Inflammatory macrophage treated with lipopolysaccharide for 1 hour (primary cell): ENCODE data around the gene STYX.

Experiments
- DNase-seq, 2 donors: peaks; one replicate each; pipeline ENCODE4 v3.0.0-alpha.2; 2020 to 2022

STYX gene

DNA sequence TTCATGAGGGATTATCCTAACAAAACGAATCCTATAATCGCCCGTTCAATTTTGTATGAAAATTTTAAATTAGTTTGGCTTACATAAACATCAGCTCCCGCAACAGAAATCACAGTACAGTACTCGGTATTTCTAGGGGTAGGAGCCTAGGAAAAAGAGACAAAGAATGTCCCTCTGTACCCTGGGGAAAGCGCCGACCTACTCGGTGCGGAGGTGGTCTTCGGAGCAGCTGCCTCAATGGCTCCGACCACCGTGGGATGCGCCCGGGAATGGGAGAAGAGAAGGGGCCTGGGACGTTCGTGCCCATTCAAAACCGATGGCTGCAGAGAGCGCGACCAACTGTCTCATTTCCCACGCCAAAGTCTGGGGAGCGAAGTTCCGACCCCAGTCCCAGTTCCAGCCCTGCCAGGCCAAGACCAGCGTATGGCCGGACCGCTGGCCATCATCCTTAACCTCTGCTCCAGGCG is 60.8 kb downstream of the STYX start:
- no peak for DNase-seq

DNA sequence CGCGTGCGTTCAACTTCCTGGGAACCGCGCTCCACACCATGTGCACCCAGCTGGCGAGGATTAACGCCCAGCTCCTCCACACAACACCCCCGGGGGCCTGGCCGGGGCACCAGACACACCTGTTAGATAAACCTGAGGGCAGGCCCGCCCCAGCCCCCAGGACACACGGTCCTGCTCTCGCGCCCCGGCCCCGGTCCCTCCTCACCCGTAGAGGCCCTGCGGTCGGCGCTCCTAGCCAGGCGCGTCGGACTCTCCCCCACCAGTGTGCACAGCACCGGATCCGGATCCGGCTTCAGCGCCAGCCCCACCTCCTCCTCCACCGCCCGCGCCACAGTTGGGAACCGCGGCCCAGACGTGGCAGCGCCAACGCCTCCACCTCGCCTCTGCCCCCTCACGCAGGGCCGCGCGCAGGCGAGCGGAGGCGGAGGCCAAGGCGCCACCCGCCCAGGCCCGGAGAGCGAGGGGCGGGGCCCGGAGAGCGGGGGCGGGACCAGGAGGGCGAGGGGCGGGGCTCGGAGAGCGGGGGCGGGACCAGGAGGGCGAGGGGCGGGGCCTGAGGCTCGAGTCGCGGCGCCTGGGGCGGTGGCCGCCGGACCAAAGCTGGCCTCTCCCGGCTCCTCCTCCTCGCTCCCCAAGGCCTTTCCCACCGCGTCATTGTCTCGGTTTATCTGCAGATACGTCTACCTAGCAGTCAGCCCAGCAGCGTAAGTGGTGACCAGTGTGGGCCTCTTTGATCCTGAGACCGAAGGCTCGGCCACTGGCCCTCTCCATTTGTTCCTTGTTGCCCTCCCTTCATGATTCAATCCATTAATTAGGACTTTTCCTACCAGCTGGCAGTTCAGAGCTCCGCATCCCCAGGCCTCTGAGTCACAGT is 61.5 kb downstream of the STYX start, which contains the start of gene GNPNAT1:
GNPNAT1 (minus strand) TSS at position 385 of the 874 bp plus-strand sequence. CDS start 6,957 bp downstream, outside the sequence.
- DNase-seq = peak; percentile 72 to 83

DNA sequence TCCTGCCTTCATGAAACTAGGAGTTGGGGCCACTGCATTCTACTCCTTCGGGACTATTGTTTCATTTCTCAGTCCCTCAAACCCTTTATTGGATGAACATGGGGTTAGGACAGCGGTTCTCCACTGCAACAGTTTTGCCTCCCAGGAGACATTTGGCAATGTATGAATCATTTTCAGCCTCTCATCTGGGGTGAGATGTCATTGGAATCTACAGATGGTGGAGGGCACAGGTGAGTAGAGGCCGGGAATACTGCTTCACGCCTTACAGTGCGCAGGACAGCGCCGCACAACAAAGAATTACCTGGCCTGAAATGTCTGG is 62.1 kb downstream of the STYX start:
- DNase-seq = no peak

DNA sequence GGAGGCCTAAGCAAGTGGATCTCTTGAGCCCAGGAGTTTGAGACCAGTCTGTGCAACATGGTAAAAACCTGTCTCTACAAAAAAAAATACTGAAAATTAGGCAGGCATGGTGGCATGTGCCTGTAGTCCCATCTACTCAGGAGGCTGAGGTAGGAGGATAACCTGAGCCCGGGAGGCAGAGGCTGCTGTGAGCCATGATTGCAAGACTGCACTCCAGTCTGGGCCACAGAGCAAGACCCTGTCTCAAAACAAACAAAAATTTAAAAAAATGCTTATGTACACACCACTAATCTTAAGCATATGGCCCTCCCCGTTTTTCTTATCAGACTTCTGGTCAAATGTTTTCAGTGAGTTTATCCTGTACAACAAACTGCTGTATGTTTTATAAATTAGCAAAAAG is 63.1 kb downstream of the STYX start:
- DNase-seq = no peak

DNA sequence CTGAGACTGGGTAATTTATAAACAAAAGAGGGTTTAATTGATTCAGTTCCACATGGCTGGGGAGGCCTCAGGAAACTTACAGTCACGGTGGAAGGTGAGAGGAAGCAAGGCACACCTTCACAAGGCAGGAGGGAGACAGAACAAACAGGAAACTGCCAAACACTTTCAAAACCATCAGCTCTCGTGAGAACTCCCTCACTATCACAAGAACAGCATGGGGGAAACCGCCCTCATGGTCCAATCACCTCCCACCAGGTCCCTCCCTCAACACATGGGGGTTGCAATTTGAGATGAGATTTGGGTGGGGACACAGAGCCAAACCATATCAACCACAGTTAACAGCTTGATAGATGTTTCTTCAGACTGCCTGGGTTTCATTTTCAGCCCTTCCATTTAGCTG is 67.7 kb downstream of the STYX start:
- no peak for DNase-seq

DNA sequence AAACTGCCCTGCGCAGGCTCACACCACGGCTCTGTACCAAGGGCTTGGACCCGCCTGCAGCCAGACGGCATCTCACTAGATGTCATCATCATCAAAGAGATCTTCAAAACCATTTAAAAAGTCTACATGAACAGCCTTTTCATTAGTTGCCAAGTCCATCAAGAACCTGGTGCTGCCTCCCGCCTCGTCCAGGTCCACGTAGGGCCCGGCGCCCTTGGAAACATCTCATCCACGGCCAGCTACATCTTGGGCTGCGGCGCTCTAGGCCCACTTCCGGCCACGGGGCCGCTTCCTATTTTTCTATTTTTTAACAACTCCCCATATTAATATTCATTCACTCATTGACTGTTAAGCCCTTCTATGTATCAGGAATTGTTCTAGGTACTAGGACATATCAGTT is 68.9 kb downstream of the STYX start:
- DNase-seq = no peak

DNA sequence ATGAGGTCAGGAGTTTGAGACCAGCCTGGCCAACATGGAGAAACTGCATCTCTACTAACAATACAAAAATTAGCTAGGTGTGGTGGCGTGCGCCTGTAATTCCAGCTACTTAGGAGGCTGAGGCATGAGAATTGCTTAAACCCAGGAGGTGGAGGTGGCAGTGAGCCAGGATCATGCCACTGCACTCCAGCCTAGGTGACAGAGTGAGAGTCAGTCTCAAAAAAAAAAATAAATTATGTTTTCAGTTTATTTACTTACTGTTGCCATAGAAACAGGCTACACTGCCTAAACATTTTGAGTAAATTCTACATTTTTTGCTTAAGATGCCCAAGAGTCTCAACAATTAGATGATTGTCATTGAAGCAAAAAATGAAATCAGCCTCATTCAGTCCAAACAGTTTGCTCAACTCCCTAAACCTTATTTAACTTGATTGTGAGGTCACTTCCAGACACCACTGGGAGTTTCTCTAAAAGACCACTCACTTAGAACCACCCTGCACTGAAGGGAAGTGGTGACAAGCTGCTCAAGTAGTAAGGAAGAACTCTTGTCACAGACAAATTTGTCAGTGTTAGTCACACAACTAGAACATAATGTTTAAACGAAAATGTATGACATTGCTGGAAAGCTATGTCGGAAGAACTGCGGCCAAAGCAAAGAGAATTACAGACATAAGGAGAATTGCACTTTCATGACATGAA is 71.2 kb downstream of the STYX start:
- DNase-seq = peak; percentile 9 to 39

DNA sequence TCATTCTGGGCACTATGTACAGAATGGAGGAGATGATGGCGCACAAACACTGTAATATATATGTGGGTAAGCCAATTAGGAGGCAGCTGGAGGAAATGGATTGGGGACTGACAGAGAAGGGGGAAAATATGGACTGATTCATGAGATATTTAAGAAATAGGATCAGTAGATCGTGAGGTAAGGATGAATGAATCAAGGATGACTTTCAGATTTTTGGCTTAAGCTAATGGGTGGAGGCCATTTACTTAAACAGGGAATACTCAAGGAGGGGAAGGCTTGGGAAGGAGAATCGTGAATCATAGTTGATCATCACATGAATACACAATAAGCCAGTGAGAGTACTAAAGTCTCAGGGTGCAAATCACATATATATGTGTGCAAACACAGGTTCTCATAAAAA is 72.6 kb downstream of the STYX start:
- no peak for DNase-seq

DNA sequence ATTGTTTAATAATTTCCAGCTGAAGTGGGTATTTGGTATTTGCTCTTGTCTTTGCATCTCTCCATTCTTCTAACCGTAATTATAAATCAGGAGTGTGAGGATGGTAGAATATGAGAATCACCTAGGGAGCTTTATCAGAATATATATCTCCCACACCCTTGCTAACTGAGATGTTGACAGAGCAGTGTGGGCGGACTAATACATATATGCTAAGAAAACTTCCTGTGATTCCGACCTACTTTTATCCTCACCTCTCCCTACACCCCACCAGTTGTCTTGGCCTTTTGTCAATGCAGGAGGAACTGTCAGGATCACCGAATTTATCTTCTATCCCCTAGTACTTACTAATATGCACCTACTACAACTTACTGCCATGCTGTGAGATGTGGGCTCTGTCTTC is 76.1 kb downstream of the STYX start:
- no peak for DNase-seq

DNA sequence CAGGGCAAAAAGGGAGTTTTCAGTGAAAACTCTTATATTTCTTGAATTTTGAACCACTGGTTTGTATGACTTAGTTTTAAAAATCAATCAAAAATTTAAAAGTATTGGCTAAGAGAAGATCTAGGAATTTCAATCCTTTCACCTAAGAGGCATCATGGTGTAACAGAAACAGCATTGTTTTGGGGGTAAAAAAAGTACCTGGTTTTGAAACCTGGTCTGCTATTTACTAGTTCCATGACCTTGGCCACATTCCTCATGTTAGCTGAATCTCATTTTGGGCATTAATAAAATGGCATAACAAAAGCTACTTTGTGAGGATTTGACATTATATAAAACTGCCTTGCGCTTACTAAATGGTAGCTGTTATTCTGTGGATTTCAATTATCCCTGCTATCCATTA is 78.1 kb downstream of the STYX start:
- DNase-seq = no peak

DNA sequence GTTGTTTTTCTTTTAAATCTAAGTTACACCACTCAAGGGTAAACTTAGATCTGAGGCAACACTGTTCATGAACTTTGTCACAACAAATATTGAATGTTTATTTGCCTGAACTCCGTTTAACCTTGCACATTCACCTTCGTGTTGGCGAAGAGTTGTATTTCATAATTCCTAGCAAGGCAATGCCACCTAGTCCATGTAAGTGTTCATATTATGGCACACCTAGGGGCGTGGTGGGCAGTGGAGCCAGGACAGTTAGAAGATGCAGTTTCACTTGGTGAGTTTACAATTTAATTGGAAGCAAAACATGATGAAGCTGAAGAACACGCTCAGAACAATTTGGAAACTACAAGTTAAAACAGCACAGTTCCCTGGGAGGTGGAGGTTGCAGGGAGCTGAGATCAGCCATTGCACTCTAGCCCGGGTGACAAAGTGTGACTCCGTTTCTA is 91.9 kb downstream of the STYX start:
- DNase-seq = no peak

DNA sequence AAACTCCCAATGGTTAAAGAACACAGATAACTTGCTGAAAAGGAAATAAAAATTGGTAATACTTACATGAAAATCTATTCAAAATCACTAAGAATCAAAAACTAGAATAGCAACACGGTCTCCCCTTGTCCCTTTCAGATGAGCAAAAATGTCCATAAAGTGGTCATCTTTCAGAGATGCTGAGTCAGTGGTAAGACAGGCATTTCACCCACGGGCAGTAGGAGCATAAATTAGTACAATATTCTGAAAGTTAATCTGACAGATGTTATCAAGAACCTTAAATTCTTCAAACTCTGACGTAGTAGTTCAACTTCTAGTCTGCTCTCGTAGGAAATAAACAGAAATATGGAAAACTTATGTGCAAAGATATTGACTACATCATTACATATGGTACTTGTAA is 94.5 kb downstream of the STYX start:
- DNase-seq = no peak
